DMS153 treated with DMSO at 0.1 percent for 48 hours (cell line): Measurements from ENCODE around the gene TEX44.

Experiments used
- DNase-seq: peaks from one replicate; lab custom pipeline; 2025; ENCODE audit not compliant: unreplicated experiment; lab: John Stamatoyannopoulos, UW

The TEX44 gene

GRCh38 chr2:231604685-231605606, 12.3 kb downstream of the TEX44 start:
- DNase-seq: peak; percentile 91

- DNase-seq: no peak
Observed at GRCh38 chr2:231605607-231606091, 13.0 kb downstream of the TEX44 start.

GRCh38 chr2:231606941-231607340, 14.3 kb downstream of the TEX44 start:
- DNase-seq: no peak

GRCh38 chr2:231611273-231612108, 18.8 kb downstream of the TEX44 start:
- no peak for DNase-seq

- no peak for DNase-seq
Observed at GRCh38 chr2:231612109-231612455, 19.4 kb downstream of the TEX44 start.

GRCh38 chr2:231612456-231613330, 20.0 kb downstream of the TEX44 start:
- peak; percentile 88 for DNase-seq

- DNase-seq: no peak
Observed at GRCh38 chr2:231613331-231613662, 20.6 kb downstream of the TEX44 start.

GRCh38 chr2:231613663-231614558, 21.2 kb downstream of the TEX44 start:
- peak; percentile 89 for DNase-seq

GRCh38 chr2:231614559-231615057, 21.9 kb downstream of the TEX44 start:
- no peak for DNase-seq

GRCh38 chr2:231615058-231615671, 22.5 kb downstream of the TEX44 start:
- no peak for DNase-seq

GRCh38 chr2:231616296-231616695, 23.6 kb downstream of the TEX44 start:
- no peak for DNase-seq

GRCh38 chr2:231617059-231617926, 24.6 kb downstream of the TEX44 start:
- DNase-seq: no peak

GRCh38 chr2:231621051-231621879, 28.6 kb downstream of the TEX44 start:
- peak; percentile 63 for DNase-seq

- no peak for DNase-seq
Observed at GRCh38 chr2:231622963-231623362, 30.3 kb downstream of the TEX44 start.

- no peak for DNase-seq
Observed at GRCh38 chr2:231626449-231626848, 33.8 kb downstream of the TEX44 start.

GRCh38 chr2:231627384-231628120, 34.9 kb downstream of the TEX44 start:
- DNase-seq: no peak
